GM18873 (cell line): ENCODE results near the gene TTLL5.
"Not testable (repeated sequence)": the region's sequence is repeated elsewhere in the genome, so short reads cannot be mapped to it uniquely, and the experiment has no call there.

Experiments used
- ATAC-seq: cut with Tn5 transposase; IDR thresholded peaks from one replicate; pipeline ENCODE4 v1.9.1; 2021; ENCODE audit warnings: mild to moderate bottlenecking, moderate library complexity, moderate number of reproducible peaks; ENCODE audit not compliant: unreplicated experiment, low FRiP score

Gene TTLL5

GRCh38 chr14:75827331-75827730 lies 166.3 kb downstream of the TTLL5 start:
- no peak for ATAC-seq

GRCh38 chr14:75829316-75829715 lies 168.3 kb downstream of the TTLL5 start:
- ATAC-seq = no peak

- ATAC-seq = no peak
These were observed 170.4 kb downstream of the TTLL5 start for GRCh38 chr14:75831455-75831854.

- ATAC-seq = no peak
These were observed 170.9 kb downstream of the TTLL5 start for GRCh38 chr14:75831952-75832351.

GRCh38 chr14:75832621-75833297 lies 171.7 kb downstream of the TTLL5 start:
- no peak for ATAC-seq

GRCh38 chr14:75833326-75834020 lies 172.4 kb downstream of the TTLL5 start:
- no peak for ATAC-seq

- no peak for ATAC-seq
These were observed 174.2 kb downstream of the TTLL5 start for GRCh38 chr14:75835156-75835725.

GRCh38 chr14:75835737-75836136 lies 174.7 kb downstream of the TTLL5 start:
- ATAC-seq = no peak

- ATAC-seq = no peak
These were observed 176.2 kb downstream of the TTLL5 start for GRCh38 chr14:75837151-75837787.

- no peak for ATAC-seq
These were observed 179.9 kb downstream of the TTLL5 start for GRCh38 chr14:75840911-75841310.

GRCh38 chr14:75842551-75842950 lies 181.5 kb downstream of the TTLL5 start:
- no peak for ATAC-seq

GRCh38 chr14:75844486-75844885 lies 183.4 kb downstream of the TTLL5 start:
- ATAC-seq = no peak

- ATAC-seq = no peak
These were observed 184.2 kb downstream of the TTLL5 start for GRCh38 chr14:75845136-75845804.

- not testable (repeated sequence) for ATAC-seq
These were observed 185.6 kb downstream of the TTLL5 start for GRCh38 chr14:75846694-75847093.

- no peak for ATAC-seq
These were observed 186.5 kb downstream of the TTLL5 start for GRCh38 chr14:75847584-75847983.

- no peak for ATAC-seq
These were observed 187.3 kb downstream of the TTLL5 start for GRCh38 chr14:75848167-75848913.

GRCh38 chr14:75849300-75849895 lies 188.4 kb downstream of the TTLL5 start:
- no peak for ATAC-seq

- ATAC-seq = no peak
These were observed 190.5 kb downstream of the TTLL5 start for GRCh38 chr14:75851574-75851866.

GRCh38 chr14:75854111-75854799 lies 193.2 kb downstream of the TTLL5 start:
- ATAC-seq = no peak
